ENCODE measurements around the gene IST1. TPM values are rescaled to one million over a fixed set of nuclear protein-coding genes. Genes with fewer than 3 reads are reported as not detected.
A peak's percentile ranks its signal among the peaks of the same experiment; 100 is the strongest.

IST1 gene
- total and polyA plus RNA-seq, 4 donors: 33.8 to 95.3 (median 53.5) TPM

DNA sequence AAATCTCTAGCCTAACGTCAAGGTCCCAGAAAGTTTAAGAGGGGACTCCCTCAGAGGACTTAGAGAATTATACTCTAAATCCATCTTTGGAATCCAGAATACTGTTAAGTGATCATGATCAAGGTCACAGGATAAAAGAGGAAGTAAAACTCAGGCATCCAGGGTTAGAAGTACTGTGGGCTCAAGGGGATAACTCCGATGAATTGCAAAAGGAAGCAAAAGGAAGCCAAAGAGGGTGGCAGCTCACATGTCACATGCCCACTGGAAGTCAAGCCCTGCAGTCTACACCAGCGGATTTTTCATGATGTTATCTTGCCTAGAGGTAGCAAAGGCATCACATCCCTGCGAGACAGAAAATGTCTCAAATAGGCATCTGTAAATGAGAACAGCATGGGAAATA, 15.2 kb upstream of the IST1 start:
- Histone ChIP-seq H3K9ac (ENCODE audit: low read depth in 1 of 2, low read length in 2 of 2) (no peak overlapping the region), H3K4me1 (ENCODE audit: control insufficient read depth in 4 of 4, insufficient read depth in 4 of 4, low read length in 3 of 4) (peaks cover 4 to 29% (median 17%) of the 10 kb centered on the region in 4 donors), H3K36me3 (ENCODE audit: control insufficient read depth in 4 of 4, insufficient read depth in 3 of 4, low read depth in 1 of 4, low read length in 3 of 4) (peaks cover 0 to 4% (median 3%) of the 10 kb centered on the region in 4 donors), H3K27ac (ENCODE audit: low read depth in 1 of 2, low read length in 2 of 2) (no peak overlapping the region), H3K4me3 (ENCODE audit: low read depth in 1 of 3, low read length in 3 of 3) (no peak overlapping the region), H3K9me3 (ENCODE audit: control insufficient read depth in 4 of 4, low read length in 3 of 4) (no peaks in the 10 kb centered on the region), H3K27me3 (ENCODE audit: control insufficient read depth in 4 of 4, insufficient read depth in 4 of 4, low read length in 3 of 4) (no peaks in the 10 kb centered on the region)
- no peak for DNase-seq (ENCODE audit: low spot score)
- WGBS: 88% methylated on average over 4 of the region's 4 CpGs
- no peak for TF ChIP-seq TAF1 (conservative IDR thresholded peaks at IDR 0.05)
- no peak for TF ChIP-seq FOXA2 (IDR thresholded peaks at IDR 0.05)
- TF ChIP-seq EGR1 (IDR thresholded peaks at IDR 0.05; ENCODE audit: low read depth in 2 of 2): no peak
- TF ChIP-seq YY1 (IDR thresholded peaks at IDR 0.05): no peak
- TF ChIP-seq, protein P1, sequence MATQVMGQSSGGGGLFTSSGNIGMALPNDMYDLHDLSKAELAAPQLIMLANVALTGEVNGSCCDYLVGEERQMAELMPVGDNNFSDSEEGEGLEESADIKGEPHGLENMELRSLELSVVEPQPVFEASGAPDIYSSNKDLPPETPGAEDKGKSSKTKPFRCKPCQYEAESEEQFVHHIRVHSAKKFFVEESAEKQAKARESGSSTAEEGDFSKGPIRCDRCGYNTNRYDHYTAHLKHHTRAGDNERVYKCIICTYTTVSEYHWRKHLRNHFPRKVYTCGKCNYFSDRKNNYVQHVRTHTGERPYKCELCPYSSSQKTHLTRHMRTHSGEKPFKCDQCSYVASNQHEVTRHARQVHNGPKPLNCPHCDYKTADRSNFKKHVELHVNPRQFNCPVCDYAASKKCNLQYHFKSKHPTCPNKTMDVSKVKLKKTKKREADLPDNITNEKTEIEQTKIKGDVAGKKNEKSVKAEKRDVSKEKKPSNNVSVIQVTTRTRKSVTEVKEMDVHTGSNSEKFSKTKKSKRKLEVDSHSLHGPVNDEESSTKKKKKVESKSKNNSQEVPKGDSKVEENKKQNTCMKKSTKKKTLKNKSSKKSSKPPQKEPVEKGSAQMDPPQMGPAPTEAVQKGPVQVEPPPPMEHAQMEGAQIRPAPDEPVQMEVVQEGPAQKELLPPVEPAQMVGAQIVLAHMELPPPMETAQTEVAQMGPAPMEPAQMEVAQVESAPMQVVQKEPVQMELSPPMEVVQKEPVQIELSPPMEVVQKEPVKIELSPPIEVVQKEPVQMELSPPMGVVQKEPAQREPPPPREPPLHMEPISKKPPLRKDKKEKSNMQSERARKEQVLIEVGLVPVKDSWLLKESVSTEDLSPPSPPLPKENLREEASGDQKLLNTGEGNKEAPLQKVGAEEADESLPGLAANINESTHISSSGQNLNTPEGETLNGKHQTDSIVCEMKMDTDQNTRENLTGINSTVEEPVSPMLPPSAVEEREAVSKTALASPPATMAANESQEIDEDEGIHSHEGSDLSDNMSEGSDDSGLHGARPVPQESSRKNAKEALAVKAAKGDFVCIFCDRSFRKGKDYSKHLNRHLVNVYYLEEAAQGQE (IDR thresholded peaks at IDR 0.05): no peak
- no peak for TF ChIP-seq HNF4G (IDR thresholded peaks at IDR 0.05)
- TF ChIP-seq, protein P2, sequence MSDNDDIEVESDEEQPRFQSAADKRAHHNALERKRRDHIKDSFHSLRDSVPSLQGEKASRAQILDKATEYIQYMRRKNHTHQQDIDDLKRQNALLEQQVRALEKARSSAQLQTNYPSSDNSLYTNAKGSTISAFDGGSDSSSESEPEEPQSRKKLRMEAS (IDR thresholded peaks at IDR 0.05): no peak
- no peak for TF ChIP-seq HNF4A (conservative IDR thresholded peaks at IDR 0.05)
- TF ChIP-seq, protein P3, sequence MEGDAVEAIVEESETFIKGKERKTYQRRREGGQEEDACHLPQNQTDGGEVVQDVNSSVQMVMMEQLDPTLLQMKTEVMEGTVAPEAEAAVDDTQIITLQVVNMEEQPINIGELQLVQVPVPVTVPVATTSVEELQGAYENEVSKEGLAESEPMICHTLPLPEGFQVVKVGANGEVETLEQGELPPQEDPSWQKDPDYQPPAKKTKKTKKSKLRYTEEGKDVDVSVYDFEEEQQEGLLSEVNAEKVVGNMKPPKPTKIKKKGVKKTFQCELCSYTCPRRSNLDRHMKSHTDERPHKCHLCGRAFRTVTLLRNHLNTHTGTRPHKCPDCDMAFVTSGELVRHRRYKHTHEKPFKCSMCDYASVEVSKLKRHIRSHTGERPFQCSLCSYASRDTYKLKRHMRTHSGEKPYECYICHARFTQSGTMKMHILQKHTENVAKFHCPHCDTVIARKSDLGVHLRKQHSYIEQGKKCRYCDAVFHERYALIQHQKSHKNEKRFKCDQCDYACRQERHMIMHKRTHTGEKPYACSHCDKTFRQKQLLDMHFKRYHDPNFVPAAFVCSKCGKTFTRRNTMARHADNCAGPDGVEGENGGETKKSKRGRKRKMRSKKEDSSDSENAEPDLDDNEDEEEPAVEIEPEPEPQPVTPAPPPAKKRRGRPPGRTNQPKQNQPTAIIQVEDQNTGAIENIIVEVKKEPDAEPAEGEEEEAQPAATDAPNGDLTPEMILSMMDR (IDR thresholded peaks at IDR 0.05; ENCODE audit: low read depth, low read length, missing input control): no peak
- TF ChIP-seq RXRA (IDR thresholded peaks at IDR 0.05): no peak
- TF ChIP-seq RAD21 (IDR thresholded peaks at IDR 0.05): no peak
- TF ChIP-seq JUND (IDR thresholded peaks at IDR 0.05): no peak
- TF ChIP-seq, protein P4, sequence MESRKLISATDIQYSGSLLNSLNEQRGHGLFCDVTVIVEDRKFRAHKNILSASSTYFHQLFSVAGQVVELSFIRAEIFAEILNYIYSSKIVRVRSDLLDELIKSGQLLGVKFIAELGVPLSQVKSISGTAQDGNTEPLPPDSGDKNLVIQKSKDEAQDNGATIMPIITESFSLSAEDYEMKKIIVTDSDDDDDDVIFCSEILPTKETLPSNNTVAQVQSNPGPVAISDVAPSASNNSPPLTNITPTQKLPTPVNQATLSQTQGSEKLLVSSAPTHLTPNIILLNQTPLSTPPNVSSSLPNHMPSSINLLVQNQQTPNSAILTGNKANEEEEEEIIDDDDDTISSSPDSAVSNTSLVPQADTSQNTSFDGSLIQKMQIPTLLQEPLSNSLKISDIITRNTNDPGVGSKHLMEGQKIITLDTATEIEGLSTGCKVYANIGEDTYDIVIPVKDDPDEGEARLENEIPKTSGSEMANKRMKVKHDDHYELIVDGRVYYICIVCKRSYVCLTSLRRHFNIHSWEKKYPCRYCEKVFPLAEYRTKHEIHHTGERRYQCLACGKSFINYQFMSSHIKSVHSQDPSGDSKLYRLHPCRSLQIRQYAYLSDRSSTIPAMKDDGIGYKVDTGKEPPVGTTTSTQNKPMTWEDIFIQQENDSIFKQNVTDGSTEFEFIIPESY (IDR thresholded peaks at IDR 0.05): no peak

DNA sequence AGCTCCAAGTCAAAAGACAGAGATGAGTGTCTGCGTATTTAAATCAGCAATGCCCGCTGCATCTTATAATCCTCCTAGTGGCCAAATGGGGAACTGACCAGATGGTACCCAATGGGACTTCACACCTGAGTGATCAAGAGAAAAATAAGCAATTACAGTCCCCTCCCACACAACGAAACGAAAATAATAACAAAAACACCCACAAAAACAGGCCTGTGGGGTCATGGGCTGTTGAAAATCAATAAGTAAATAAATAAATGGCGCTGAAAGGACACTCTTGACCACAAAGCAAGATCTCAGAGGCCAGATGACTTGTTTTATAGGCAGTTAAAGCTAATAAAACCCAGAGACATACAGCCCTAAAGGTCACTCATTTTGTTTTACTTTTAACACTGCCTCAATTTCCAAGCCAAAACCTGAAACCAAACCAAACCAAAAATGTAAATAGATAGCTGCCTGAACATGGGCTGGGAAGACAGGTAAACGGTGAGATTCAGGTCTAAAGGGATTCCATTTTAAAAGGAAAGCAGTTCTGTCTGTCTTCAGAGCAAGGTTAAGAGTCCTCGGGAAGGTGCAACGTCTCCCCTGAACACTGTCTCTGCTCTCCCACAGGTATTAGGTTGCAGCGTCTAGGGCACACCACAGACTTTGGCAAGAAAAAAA, 12.7 kb upstream of the IST1 start:
- H3K9ac ChIP-seq (ENCODE audit: low read depth in 1 of 2, low read length in 2 of 2): peak overlapping the region in 1 of 2 donors; percentile 25
- H3K27ac ChIP-seq (ENCODE audit: low read depth in 1 of 2, low read length in 2 of 2): peak overlapping the region in 1 of 2 donors; percentile 35
- H3K36me3 ChIP-seq (ENCODE audit: control insufficient read depth in 4 of 4, insufficient read depth in 3 of 4, low read depth in 1 of 4, low read length in 3 of 4): peaks cover 0 to 4% (median 2%) of the 10 kb centered on the region in 4 donors
- no peaks in the 10 kb centered on the region for H3K9me3 ChIP-seq (ENCODE audit: control insufficient read depth in 4 of 4, low read length in 3 of 4)
- peaks cover 4 to 32% (median 18%) of the 10 kb centered on the region in 4 donors for H3K4me1 ChIP-seq (ENCODE audit: control insufficient read depth in 4 of 4, insufficient read depth in 4 of 4, low read length in 3 of 4)
- 5% methylated on average over 9 of the region's 9 CpGs for whole genome bisulfite sequencing
- H3K27me3 ChIP-seq (ENCODE audit: control insufficient read depth in 4 of 4, insufficient read depth in 4 of 4, low read length in 3 of 4): no peaks in the 10 kb centered on the region
- DNase-seq (ENCODE audit: low spot score): peak; percentile 71
- peak overlapping the region in 2 of 3 donors; percentile 79 to 86 for H3K4me3 ChIP-seq (ENCODE audit: low read depth in 1 of 3, low read length in 3 of 3)
- TF ChIP-seq NR2F2 (IDR thresholded peaks at IDR 0.05): no peak
- TF ChIP-seq HNF4A (conservative IDR thresholded peaks at IDR 0.05): peak; percentile 11 to 30
- no peak for TF ChIP-seq YY1 (IDR thresholded peaks at IDR 0.05)
- TF ChIP-seq EGR1 (IDR thresholded peaks at IDR 0.05; ENCODE audit: low read depth in 2 of 2): no peak
- TF ChIP-seq, protein P1 (IDR thresholded peaks at IDR 0.05): no peak
- TF ChIP-seq, protein P2 (IDR thresholded peaks at IDR 0.05): no peak
- TF ChIP-seq, protein P3 (IDR thresholded peaks at IDR 0.05; ENCODE audit: low read depth, low read length, missing input control): peak; percentile 95
- TF ChIP-seq JUND (IDR thresholded peaks at IDR 0.05): no peak
- TF ChIP-seq, protein P5, sequence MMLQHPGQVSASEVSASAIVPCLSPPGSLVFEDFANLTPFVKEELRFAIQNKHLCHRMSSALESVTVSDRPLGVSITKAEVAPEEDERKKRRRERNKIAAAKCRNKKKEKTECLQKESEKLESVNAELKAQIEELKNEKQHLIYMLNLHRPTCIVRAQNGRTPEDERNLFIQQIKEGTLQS (IDR thresholded peaks at IDR 0.05): no peak
- peak; percentile 78 to 83 for TF ChIP-seq RAD21 (IDR thresholded peaks at IDR 0.05)
